B cell (primary cell): ENCODE measurements around the gene CYB5R3. TPM values are rescaled to one million over a fixed set of nuclear protein-coding genes. Genes with fewer than 3 reads are reported as not detected.
"Not testable (repeated sequence)": the region's sequence is repeated elsewhere in the genome, so short reads cannot be mapped to it uniquely, and the experiment has no call there.

Experiments used
- ATAC-seq: fragments of 200-7000 bp; cut with Tn5 transposase; one replicate; pipeline ENCODE4 v1.10.0; 2021; ENCODE audit warnings: low read depth, mild to moderate bottlenecking, moderate number of reproducible peaks, moderate library complexity
- CTCF ChIA-PET: fragments of 350-600 bp; sonication (Branson Sonifier 250); formaldehyde crosslinking; loops from one replicate; lab custom pipeline; 2021; ENCODE audit warnings: antibody characterized with exemption, inconsistent platforms; lab: Charles Lee
- POLR2A ChIA-PET: fragments of 350-600 bp; sonication (Branson Sonifier 250); formaldehyde crosslinking; loops from one replicate; lab custom pipeline; 2021; ENCODE audit warnings: antibody characterized with exemption; lab: Charles Lee
- DNase-seq: peaks from one replicate; pipeline ENCODE4 v3.0.0; 2013
- H2AFZ ChIP-seq: 2 replicates; pipeline ENCODE4 v1.6.1; 2012; ENCODE audit warnings: mild to moderate bottlenecking, low read depth, low read length; ENCODE audit not compliant: insufficient read depth, poor library complexity, severe bottlenecking
- H3K27ac ChIP-seq, 2 donors: 1 replicate in 1 of 2; 2 replicates in 1 of 2; pipeline ENCODE4 v1.5.1; 2012 to 2013; ENCODE audit warnings: low read length in 2 of 2, mild to moderate bottlenecking in 2 of 2, moderate library complexity in 1 of 2
- H3K27me3 ChIP-seq, 4 experiments: fragments of 200-600 bp in 1 of 4; sonication (generic) in 1 of 4; replicated peaks in 1 of 4; 1 replicate in 2 of 4; 2 replicates in 2 of 4; pipeline versions ENCODE4 v1.6.1 to v1.7.0; 2013 to 2016; ENCODE audit warnings: low read length in 3 of 4, mild to moderate bottlenecking in 2 of 4, mixed read lengths in 1 of 4, moderate library complexity in 1 of 4; ENCODE audit not compliant: insufficient read depth in 4 of 4, control insufficient read depth in 3 of 4; ENCODE audit errors: control extremely low read depth in 1 of 4
- H3K36me3 ChIP-seq, 2 experiments: replicated peaks in 1 of 2; 1 replicate in 1 of 2; 2 replicates in 1 of 2; pipeline versions ENCODE4 v1.6.1 to v1.7.1; 2013; ENCODE audit warnings: low read length in 1 of 2; ENCODE audit not compliant: insufficient read depth in 2 of 2, control insufficient read depth in 1 of 2; ENCODE audit errors: control extremely low read depth in 1 of 2, extremely low read depth in 1 of 2
- H3K4me1 ChIP-seq, 2 donors: fragments of 200-600 bp in 1 of 2; sonication (generic) in 1 of 2; 1 replicate in 1 of 2; 2 replicates in 1 of 2; pipeline versions ENCODE4 v1.5.1 to v1.6.1; 2013 to 2017; ENCODE audit warnings: low read length in 2 of 2; ENCODE audit not compliant: control insufficient read depth in 2 of 2, insufficient read depth in 2 of 2
- H3K4me2 ChIP-seq: replicated peaks from 2 replicates; pipeline ENCODE3; 2012; ENCODE audit warnings: mild to moderate bottlenecking, low read depth, low read length; ENCODE audit not compliant: poor library complexity, severe bottlenecking
- H3K4me3 ChIP-seq, 5 experiments: fragments of 200-600 bp in 1 of 5; sonication (generic) in 1 of 5; 1 replicate in 3 of 5; 2 replicates in 2 of 5; pipeline versions ENCODE4 v1.5.1 to v1.7.0; 2011 to 2016; ENCODE audit warnings: low read length in 4 of 5, mild to moderate bottlenecking in 4 of 5, low read depth in 2 of 5, control low read depth in 1 of 5, moderate library complexity in 1 of 5; ENCODE audit not compliant: insufficient read depth in 1 of 5; ENCODE audit errors: control extremely low read depth in 1 of 5, extremely low read depth in 1 of 5
- H3K79me2 ChIP-seq: fragments of 200-600 bp; sonication (generic); one replicate; pipeline ENCODE4 v1.6.0; 2016; ENCODE audit warnings: low read length; ENCODE audit not compliant: control insufficient read depth, insufficient read depth
- H3K9ac ChIP-seq: fragments of 200-600 bp; sonication (generic); 2 replicates; pipeline ENCODE4 v1.6.1; 2017; ENCODE audit warnings: mild to moderate bottlenecking, low read length, moderate library complexity
- H3K9me3 ChIP-seq, 3 donors: one replicate each; pipeline versions ENCODE4 v1.6.1 to v1.7.1; 2013; ENCODE audit warnings: low read length in 2 of 3; ENCODE audit not compliant: control insufficient read depth in 2 of 3, insufficient read depth in 1 of 3; ENCODE audit errors: control extremely low read depth in 1 of 3
- H4K20me1 ChIP-seq: 2 replicates; pipeline ENCODE4 v1.6.0; 2012; ENCODE audit warnings: mild to moderate bottlenecking, low read length; ENCODE audit not compliant: insufficient read depth, control insufficient read depth, poor library complexity, severe bottlenecking
- H3K27ac Mint-ChIP-seq: one replicate; pipeline ENCODE4 v1.8.0; 2021; ENCODE audit warnings: mixed read lengths
- H3K27me3 Mint-ChIP-seq: one replicate; pipeline ENCODE4 v1.8.0; 2021; ENCODE audit warnings: mixed read lengths
- H3K4me1 Mint-ChIP-seq: one replicate; pipeline ENCODE4 v1.8.0; 2021; ENCODE audit warnings: mixed read lengths
- H3K4me3 Mint-ChIP-seq: one replicate; pipeline ENCODE4 v1.8.0; 2021; ENCODE audit warnings: mixed read lengths
- H3K9me3 Mint-ChIP-seq: one replicate; pipeline ENCODE4 v1.8.0; 2022; ENCODE audit warnings: mixed read lengths; ENCODE audit not compliant: insufficient read depth
- EZH2 ChIP-seq: IDR thresholded peaks from 2 replicates; pipeline ENCODE4 v1.6.1; 2012; ENCODE audit warnings: borderline replicate concordance, low read depth, mild to moderate bottlenecking, moderate library complexity, low read length; ENCODE audit not compliant: insufficient read depth, poor library complexity, severe bottlenecking
- WGBS: methylation state at CpG from one replicate; pipeline ENCODE4 v1.1.5; 2013; ENCODE audit warnings: missing lambda C conversion rate; ENCODE audit not compliant: insufficient coverage; 5-methylcytosine and 5-hydroxymethylcytosine counted together
- intact Hi-C: fragments of 100-400 bp; cut with micrococcal nuclease; formaldehyde crosslinking; loops from one replicate; pipeline ENCODE4 v1.10.0; 2022
- polyA plus RNA-seq: library from polyadenylated mRNA; depleted of rRNA; stranded (reverse); fragments of >200 nt; gene quantifications from 2 replicates; pipeline ENCODE4 v1.2.3, GENCODE V29; 2012
- total RNA-seq, 2 donors: library from RNA; stranded (reverse); fragments of 120-200 nt in 1 of 2; gene quantifications; 1 replicate in 1 of 2; 2 replicates in 1 of 2; pipeline versions ENCODE4 v1.2.3 to v1.2.4, GENCODE V29; 2013 to 2022
- TF ChIP-seq, protein P1 (sequence below): fragments of 200-600 bp; IDR thresholded peaks from one replicate; pipeline ENCODE4 v1.8.0; 2022; ENCODE audit warnings: antibody characterized with exemption, mild to moderate bottlenecking

The CYB5R3 gene
- total and polyA plus RNA-seq, 2 donors (not counting 1 experiment from before 2014, with no cell fraction given), result 60.8 to 79.2 TPM

DNA sequence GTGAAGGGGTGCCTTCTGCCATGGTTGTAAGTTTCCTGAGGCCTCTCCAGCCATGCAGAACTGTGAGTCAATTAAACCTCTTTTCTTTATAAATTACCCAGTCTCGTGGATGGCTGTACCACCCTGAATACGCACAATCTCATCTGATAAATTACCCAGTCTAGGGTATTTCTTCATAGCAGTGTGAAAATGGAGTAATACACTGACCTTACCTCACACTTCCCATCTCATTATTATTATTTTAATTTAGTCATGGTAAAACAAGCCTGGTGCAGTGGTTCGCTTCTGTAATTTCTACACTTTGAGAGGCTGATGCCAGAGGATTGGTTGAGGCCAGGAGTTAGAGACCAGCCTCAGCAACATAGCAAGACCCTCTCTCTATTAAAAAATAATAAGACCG lies 30.5 kb upstream of the CYB5R3 start:
- POLR2A ChIA-PET, result no interaction called here
- no peak for DNase-seq
- Mint-ChIP-seq H3K4me3 (no peak overlapping the region), H3K4me1 (peaks cover 3% of the 10 kb centered on the region), H3K27me3 (peaks cover 3% of the 10 kb centered on the region), H3K27ac (no peak overlapping the region), H3K9me3 (peaks cover 13% of the 10 kb centered on the region)
- H3K27me3 ChIP-seq, result peaks cover 0 to 5% (median 0%) of the 10 kb centered on the region in 4 experiments
- H3K9ac ChIP-seq, result no peak overlapping the region
- no peak for ATAC-seq
- peaks cover 0 to 27% (median 17%) of the 10 kb centered on the region in 3 donors for H3K9me3 ChIP-seq
- H3K79me2 ChIP-seq, result no peaks in the 10 kb centered on the region
- no peaks in the 10 kb centered on the region for H3K36me3 ChIP-seq
- H2AFZ ChIP-seq, result no peak overlapping the region
- no peaks in the 10 kb centered on the region for H3K4me1 ChIP-seq
- H3K4me3 ChIP-seq, result no peak overlapping the region
- TF ChIP-seq EZH2, result no peak
- TF ChIP-seq, protein P1, sequence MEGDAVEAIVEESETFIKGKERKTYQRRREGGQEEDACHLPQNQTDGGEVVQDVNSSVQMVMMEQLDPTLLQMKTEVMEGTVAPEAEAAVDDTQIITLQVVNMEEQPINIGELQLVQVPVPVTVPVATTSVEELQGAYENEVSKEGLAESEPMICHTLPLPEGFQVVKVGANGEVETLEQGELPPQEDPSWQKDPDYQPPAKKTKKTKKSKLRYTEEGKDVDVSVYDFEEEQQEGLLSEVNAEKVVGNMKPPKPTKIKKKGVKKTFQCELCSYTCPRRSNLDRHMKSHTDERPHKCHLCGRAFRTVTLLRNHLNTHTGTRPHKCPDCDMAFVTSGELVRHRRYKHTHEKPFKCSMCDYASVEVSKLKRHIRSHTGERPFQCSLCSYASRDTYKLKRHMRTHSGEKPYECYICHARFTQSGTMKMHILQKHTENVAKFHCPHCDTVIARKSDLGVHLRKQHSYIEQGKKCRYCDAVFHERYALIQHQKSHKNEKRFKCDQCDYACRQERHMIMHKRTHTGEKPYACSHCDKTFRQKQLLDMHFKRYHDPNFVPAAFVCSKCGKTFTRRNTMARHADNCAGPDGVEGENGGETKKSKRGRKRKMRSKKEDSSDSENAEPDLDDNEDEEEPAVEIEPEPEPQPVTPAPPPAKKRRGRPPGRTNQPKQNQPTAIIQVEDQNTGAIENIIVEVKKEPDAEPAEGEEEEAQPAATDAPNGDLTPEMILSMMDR, result no peak
- no peak overlapping the region for H3K27ac ChIP-seq
- CTCF ChIA-PET, result no interaction called here
- no peaks in the 10 kb centered on the region for H4K20me1 ChIP-seq
- no peak overlapping the region for H3K4me2 ChIP-seq
- intact Hi-C loops, result no loop called here
- whole genome bisulfite sequencing, result 80% methylated on average over 1 of the region's 4 CpGs

DNA sequence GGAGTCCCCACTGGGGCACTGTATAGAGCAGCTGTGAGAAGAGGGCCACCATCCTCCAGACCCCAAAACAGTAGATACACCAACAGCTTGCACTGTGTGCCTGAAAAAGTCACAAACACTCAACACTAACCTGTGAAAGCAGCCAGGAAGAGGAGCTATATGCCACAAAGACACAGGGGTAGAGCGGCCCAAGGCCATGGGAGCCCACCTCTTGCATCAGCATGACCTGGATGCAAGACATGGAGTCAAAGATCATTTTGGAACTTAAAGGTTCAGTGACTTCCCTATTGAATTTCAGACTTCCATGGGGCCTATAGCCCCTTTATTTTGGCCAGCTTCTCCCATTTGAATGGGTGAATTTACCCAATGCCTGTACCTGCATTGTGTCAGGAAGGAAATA lies 29.7 kb upstream of the CYB5R3 start:
- ATAC-seq, result no peak
- DNase-seq, result no peak
- Histone ChIP-seq H4K20me1 (no peaks in the 10 kb centered on the region), H3K9ac (no peak overlapping the region), H3K36me3 (no peaks in the 10 kb centered on the region), H3K9me3 (peaks cover 0 to 27% (median 17%) of the 10 kb centered on the region in 3 donors), H3K27me3 (no peaks in the 10 kb centered on the region), H3K4me2 (no peak overlapping the region), H3K79me2 (no peaks in the 10 kb centered on the region), H3K4me1 (no peaks in the 10 kb centered on the region), H3K4me3 (no peak overlapping the region), H2AFZ (no peak overlapping the region), H3K27ac (no peak overlapping the region)
- POLR2A ChIA-PET, result no interaction called here
- intact Hi-C loops, result no loop called here
- no peak for TF ChIP-seq EZH2
- TF ChIP-seq, protein P1, result no peak
- Mint-ChIP-seq H3K27me3 (peaks cover 3% of the 10 kb centered on the region), H3K4me1 (peaks cover 4% of the 10 kb centered on the region), H3K27ac (no peak overlapping the region), H3K9me3 (peaks cover 13% of the 10 kb centered on the region), H3K4me3 (no peak overlapping the region)
- CTCF ChIA-PET, result interaction anchor here (0.5 kb wide), 1 partner anchor 214 kb away, joined by 3 read pairs; no protein-coding TSS in a partner anchor
- 100% methylated on average over 1 of the region's 1 CpG for WGBS

DNA sequence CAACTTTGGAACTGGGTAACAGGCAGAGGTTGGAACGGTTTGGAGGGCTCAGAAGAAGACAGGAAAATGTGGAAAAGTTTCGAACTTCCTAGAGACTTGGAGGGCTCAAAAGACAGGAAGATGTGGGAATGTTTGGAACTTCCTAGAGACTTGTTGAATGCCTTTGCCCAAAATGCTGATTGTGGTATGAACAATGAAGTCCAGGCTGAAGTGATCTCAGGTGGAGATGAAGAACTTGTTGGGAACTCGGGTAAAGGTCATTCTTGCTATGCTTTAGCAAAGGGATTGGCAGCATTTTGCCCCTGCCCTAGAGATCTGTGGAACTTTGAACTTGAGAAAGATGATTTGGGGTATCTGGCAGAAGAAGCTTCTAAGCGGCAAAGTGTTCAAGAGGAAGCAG lies 28.7 kb upstream of the CYB5R3 start:
- ATAC-seq, H3K27ac Mint-ChIP-seq, H3K4me3 Mint-ChIP-seq, POLR2A ChIA-PET, H3K4me1 Mint-ChIP-seq, H3K79me2 ChIP-seq, H3K4me3 ChIP-seq, H2AFZ ChIP-seq, CTCF ChIA-PET, H3K9ac ChIP-seq, DNase-seq, H3K27ac ChIP-seq, H3K4me1 ChIP-seq, intact Hi-C loops, H3K27me3 Mint-ChIP-seq, H3K27me3 ChIP-seq, H3K4me2 ChIP-seq, H3K36me3 ChIP-seq, H4K20me1 ChIP-seq: not testable (repeated sequence)
- H3K9me3 ChIP-seq, result peaks cover 0 to 27% (median 17%) of the 10 kb centered on the region in 3 donors
- peaks cover 13% of the 10 kb centered on the region for H3K9me3 Mint-ChIP-seq
- WGBS, result 98% methylated on average over 4 of the region's 4 CpGs
